Endothelial cell of umbilical vein (primary cell): Measurements from ENCODE around the gene PF4V1.

Experiments used
- CTCF ChIP-seq, 2 donors: IDR thresholded peaks; 1 replicate in 1 of 2; 2 replicates in 1 of 2; pipeline ENCODE4 v1.5.1; 2011; ENCODE audit warnings: low read length in 2 of 2, mild to moderate bottlenecking in 2 of 2, moderate library complexity in 2 of 2, control low read depth in 1 of 2, inconsistent platforms in 1 of 2, low read depth in 1 of 2; ENCODE audit not compliant: insufficient read depth in 1 of 2; ENCODE audit errors: extremely low read depth in 1 of 2
- EZH2 ChIP-seq: IDR thresholded peaks from 2 replicates; pipeline ENCODE4 v1.6.1; 2012; ENCODE audit warnings: borderline replicate concordance, low read depth, mild to moderate bottlenecking, moderate library complexity, low read length, inconsistent platforms; ENCODE audit not compliant: severe bottlenecking
- JUN ChIP-seq: IDR thresholded peaks from 2 replicates; pipeline ENCODE4 v1.6.1; 2011; ENCODE audit warnings: borderline replicate concordance, low read depth; ENCODE audit not compliant: insufficient read length, insufficient read depth
- MAX ChIP-seq: IDR thresholded peaks from 2 replicates; pipeline ENCODE4 v1.6.1; 2011; ENCODE audit not compliant: insufficient read depth, insufficient read length
- POLR2A ChIP-seq: IDR thresholded peaks from 2 replicates; pipeline ENCODE4 v1.6.1; 2012; ENCODE audit warnings: low read depth, mild to moderate bottlenecking, control low read depth, low read length

- TF ChIP-seq CTCF (IDR thresholded peaks at IDR 0.05; ENCODE audit: extremely low read depth in 1 of 2, insufficient read depth in 1 of 2, low read depth in 1 of 2, low read length in 2 of 2), result no peak
- TF ChIP-seq JUN, result no peak
- TF ChIP-seq POLR2A, result no peak
- no peak for TF ChIP-seq MAX
- TF ChIP-seq EZH2, result no peak
Measured at GRCh38 chr4:73856518-73856917, 3.4 kb downstream of the PF4V1 start.
